Sigmoid colon (tissue), 4 donors: ENCODE data around the gene PGRMC1.

Experiments used
- EP300 ChIP-seq, 4 donors: sonication (generic); formaldehyde crosslinking; IDR thresholded peaks; one replicate each; pipeline ENCODE4 v1.6.1; 2017; ENCODE audit warnings: antibody characterized with exemption in 4 of 4
- POLR2A ChIP-seq, 2 donors: fragments of 450-650 bp; IDR thresholded peaks; one replicate each; pipeline ENCODE4 v1.6.1; 2016; ENCODE audit warnings: antibody characterized with exemption in 2 of 2, mild to moderate bottlenecking in 2 of 2, moderate library complexity in 2 of 2
- TF ChIP-seq, protein P1 (sequence below), 4 experiments: fragments of 450-650 bp in 3 of 4; fragments of 200-600 bp in 1 of 4; IDR thresholded peaks; one replicate each; pipeline ENCODE4 v1.5.1; 2016 to 2019; ENCODE audit warnings: antibody characterized with exemption in 4 of 4, mild to moderate bottlenecking in 3 of 4, moderate library complexity in 2 of 4

GRCh38 chrX:119194621-119195020 is 41.5 kb upstream of the PGRMC1 start:
- no peak for TF ChIP-seq POLR2A (IDR thresholded peaks at IDR 0.05)
- TF ChIP-seq, protein P1, sequence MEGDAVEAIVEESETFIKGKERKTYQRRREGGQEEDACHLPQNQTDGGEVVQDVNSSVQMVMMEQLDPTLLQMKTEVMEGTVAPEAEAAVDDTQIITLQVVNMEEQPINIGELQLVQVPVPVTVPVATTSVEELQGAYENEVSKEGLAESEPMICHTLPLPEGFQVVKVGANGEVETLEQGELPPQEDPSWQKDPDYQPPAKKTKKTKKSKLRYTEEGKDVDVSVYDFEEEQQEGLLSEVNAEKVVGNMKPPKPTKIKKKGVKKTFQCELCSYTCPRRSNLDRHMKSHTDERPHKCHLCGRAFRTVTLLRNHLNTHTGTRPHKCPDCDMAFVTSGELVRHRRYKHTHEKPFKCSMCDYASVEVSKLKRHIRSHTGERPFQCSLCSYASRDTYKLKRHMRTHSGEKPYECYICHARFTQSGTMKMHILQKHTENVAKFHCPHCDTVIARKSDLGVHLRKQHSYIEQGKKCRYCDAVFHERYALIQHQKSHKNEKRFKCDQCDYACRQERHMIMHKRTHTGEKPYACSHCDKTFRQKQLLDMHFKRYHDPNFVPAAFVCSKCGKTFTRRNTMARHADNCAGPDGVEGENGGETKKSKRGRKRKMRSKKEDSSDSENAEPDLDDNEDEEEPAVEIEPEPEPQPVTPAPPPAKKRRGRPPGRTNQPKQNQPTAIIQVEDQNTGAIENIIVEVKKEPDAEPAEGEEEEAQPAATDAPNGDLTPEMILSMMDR (IDR thresholded peaks at IDR 0.05), result no peak
- TF ChIP-seq EP300 (IDR thresholded peaks at IDR 0.05), result no peak
